UCSD-AML1 (cell line): ENCODE data around the gene CCDC7.
"Not testable (repeated sequence)": the region's sequence is repeated elsewhere in the genome, so short reads cannot be mapped to it uniquely, and the experiment has no call there.

Experiments used
- DNase-seq: peaks from one replicate; lab custom pipeline; 2025; ENCODE audit not compliant: unreplicated experiment; lab: John Stamatoyannopoulos, UW

CCDC7 gene

GRCh38 chr10:32865170-32865569 lies 419.2 kb downstream of the CCDC7 start:
- DNase-seq: no peak

- DNase-seq: no peak
These were observed 432.0 kb downstream of the CCDC7 start for GRCh38 chr10:32877915-32878314.

GRCh38 chr10:32878646-32879045 lies 432.7 kb downstream of the CCDC7 start:
- no peak for DNase-seq

GRCh38 chr10:32882076-32882475 lies 436.1 kb downstream of the CCDC7 start:
- no peak for DNase-seq

- no peak for DNase-seq
These were observed 441.5 kb downstream of the CCDC7 start for GRCh38 chr10:32887481-32887880.

- DNase-seq: no peak
These were observed 442.4 kb downstream of the CCDC7 start for GRCh38 chr10:32888161-32888927.

GRCh38 chr10:32889631-32890212 lies 443.8 kb downstream of the CCDC7 start:
- no peak for DNase-seq

GRCh38 chr10:32890444-32890843 lies 444.5 kb downstream of the CCDC7 start:
- DNase-seq: no peak

- DNase-seq: no peak
These were observed 445.3 kb downstream of the CCDC7 start for GRCh38 chr10:32891261-32891660.

- DNase-seq: no peak
These were observed 447.5 kb downstream of the CCDC7 start for GRCh38 chr10:32893434-32893833.

GRCh38 chr10:32893916-32894664 lies 448.1 kb downstream of the CCDC7 start:
- DNase-seq: no peak

- not testable (repeated sequence) for DNase-seq
These were observed 449.4 kb downstream of the CCDC7 start for GRCh38 chr10:32895200-32895968.

- DNase-seq: no peak
These were observed 455.9 kb downstream of the CCDC7 start for GRCh38 chr10:32901815-32902214.

GRCh38 chr10:32905466-32905865 lies 459.5 kb downstream of the CCDC7 start:
- DNase-seq: no peak

- no peak for DNase-seq
These were observed 460.7 kb downstream of the CCDC7 start for GRCh38 chr10:32906595-32906994.

- DNase-seq: no peak
These were observed 463.5 kb downstream of the CCDC7 start for GRCh38 chr10:32909456-32909855.

- DNase-seq: not testable (repeated sequence)
These were observed 464.0 kb downstream of the CCDC7 start for GRCh38 chr10:32909970-32910369.

GRCh38 chr10:32911285-32912016 lies 465.5 kb downstream of the CCDC7 start:
- no peak for DNase-seq

- not testable (repeated sequence) for DNase-seq
These were observed 471.9 kb downstream of the CCDC7 start for GRCh38 chr10:32917817-32918216.

GRCh38 chr10:32922170-32922569 lies 476.2 kb downstream of the CCDC7 start:
- no peak for DNase-seq

GRCh38 chr10:32923134-32923533 lies 477.2 kb downstream of the CCDC7 start:
- DNase-seq: no peak
